Natural killer cell (primary cell): Measurements from ENCODE around the gene CD38. TPM values are rescaled to one million over a fixed set of nuclear protein-coding genes. Genes with fewer than 3 reads are reported as not detected.
A peak's percentile ranks its signal among the peaks of the same experiment; 100 is the strongest.

Experiments
- ATAC-seq, 3 donors: fragments of 150-1000 bp in 2 of 3; fragments of 200-7000 bp in 1 of 3; cut with Tn5 transposase; 1 replicate in 1 of 3; 2 replicates in 2 of 3; pipeline ENCODE4 v1.10.0; 2021; ENCODE audit warnings: mild to moderate bottlenecking in 2 of 3, moderate library complexity in 2 of 3
- DNase-seq, 2 donors: peaks; one replicate each; pipeline versions ENCODE4 v3.0.0 to v3.0.0-alpha.2; 2013 to 2021; ENCODE audit warnings: mixed read lengths in 1 of 2
- H3K27ac ChIP-seq: one replicate; pipeline ENCODE4 v1.5.1; 2013; ENCODE audit warnings: mild to moderate bottlenecking, low read length
- H3K27me3 ChIP-seq: one replicate; pipeline ENCODE4 v1.6.1; 2013; ENCODE audit warnings: low read length; ENCODE audit not compliant: control insufficient read depth, insufficient read depth
- H3K36me3 ChIP-seq: one replicate; pipeline ENCODE4 v1.6.1; 2013; ENCODE audit warnings: low read length; ENCODE audit not compliant: control insufficient read depth, insufficient read depth
- H3K4me1 ChIP-seq: one replicate; pipeline ENCODE4 v1.6.1; 2013; ENCODE audit warnings: low read length; ENCODE audit not compliant: control insufficient read depth, insufficient read depth
- H3K4me3 ChIP-seq: one replicate; pipeline ENCODE4 v1.5.1; 2013; ENCODE audit warnings: low read length
- H3K9me3 ChIP-seq: one replicate; pipeline ENCODE4 v1.6.1; 2013; ENCODE audit warnings: low read length; ENCODE audit not compliant: control insufficient read depth, insufficient read depth
- H3K27ac Mint-ChIP-seq, 2 donors: one replicate each; pipeline ENCODE4 v1.8.0; 2022; ENCODE audit warnings: mild to moderate bottlenecking in 2 of 2, mixed read lengths in 2 of 2, moderate library complexity in 1 of 2
- H3K27me3 Mint-ChIP-seq, 2 donors: one replicate each; pipeline ENCODE4 v1.8.0; 2022; ENCODE audit warnings: low read depth in 2 of 2, mixed read lengths in 2 of 2
- H3K36me3 Mint-ChIP-seq: one replicate; pipeline ENCODE4 v1.8.0; 2022; ENCODE audit warnings: mixed read lengths
- H3K4me1 Mint-ChIP-seq, 2 donors: one replicate each; pipeline ENCODE4 v1.8.0; 2022; ENCODE audit warnings: mixed read lengths in 2 of 2
- H3K4me3 Mint-ChIP-seq: one replicate; pipeline ENCODE4 v1.8.0; 2022; ENCODE audit warnings: mild to moderate bottlenecking, moderate library complexity, mixed read lengths
- H3K9me3 Mint-ChIP-seq, 2 donors: one replicate each; pipeline ENCODE4 v1.8.0; 2022; ENCODE audit warnings: mixed read lengths in 2 of 2
- CTCF ChIP-seq: fragments of 200-600 bp; IDR thresholded peaks from one replicate; pipeline ENCODE4 v1.8.0; 2022; ENCODE audit warnings: antibody characterized with exemption
- WGBS: methylation state at CpG from one replicate; pipeline ENCODE4 v1.1.7; 2013; ENCODE audit warnings: missing lambda C conversion rate; ENCODE audit not compliant: insufficient coverage; 5-methylcytosine and 5-hydroxymethylcytosine counted together
- intact Hi-C: fragments of 100-400 bp; cut with micrococcal nuclease; formaldehyde crosslinking; loops from one replicate; pipeline ENCODE4 v1.14.2; 2022
- total RNA-seq, 4 donors: library from RNA; stranded (reverse); fragments of 120-200 nt in 1 of 4; gene quantifications; one replicate each; pipeline versions ENCODE4 v1.2.3 to v1.2.4, GENCODE V29; 2013 to 2022

Gene CD38
- total RNA-seq, 3 donors from 2014 or later (not counting 1 experiment from before 2014, with no cell fraction given): 91.8 to 124 (median 98.8) TPM

GRCh38 chr4:15753081-15753480 lies 25.0 kb upstream of the CD38 start:
- Histone ChIP-seq H3K27me3 (no peaks in the 10 kb centered on the region), H3K27ac (no peak overlapping the region), H3K4me1 (peaks cover 36% of the 10 kb centered on the region), H3K9me3 (no peaks in the 10 kb centered on the region), H3K4me3 (no peak overlapping the region), H3K36me3 (no peaks in the 10 kb centered on the region)
- 98% methylated on average over 6 of the region's 6 CpGs for WGBS
- DNase-seq: no peak
- Mint-ChIP-seq H3K9me3 (peaks cover 0 to 2% of the 10 kb centered on the region in 2 donors), H3K27me3 (peaks cover 0 to 4% of the 10 kb centered on the region in 2 donors), H3K4me1 (peaks cover 44% of the 10 kb centered on the region in 2 donors), H3K27ac (peak overlapping the region; percentile 79 to 88), H3K4me3 (peak overlapping the region; percentile 90), H3K36me3 (no peaks in the 10 kb centered on the region)
- no peak for ATAC-seq
- TF ChIP-seq CTCF: no peak
- intact Hi-C loops: loop anchor here (10.0 kb wide), 1 partner anchor 748 kb away; the partner anchor contains the start of gene CPEB2

GRCh38 chr4:15753786-15754185 lies 24.3 kb upstream of the CD38 start:
- 37% methylated on average over 4 of the region's 4 CpGs for WGBS
- Histone ChIP-seq H3K27me3 (no peaks in the 10 kb centered on the region), H3K4me1 (peaks cover 36% of the 10 kb centered on the region), H3K27ac (no peak overlapping the region), H3K9me3 (no peaks in the 10 kb centered on the region), H3K36me3 (no peaks in the 10 kb centered on the region), H3K4me3 (no peak overlapping the region)
- peaks cover 0 to 2% of the 10 kb centered on the region in 2 donors for H3K9me3 Mint-ChIP-seq
- TF ChIP-seq CTCF: no peak
- peaks cover 0 to 4% of the 10 kb centered on the region in 2 donors for H3K27me3 Mint-ChIP-seq
- no peak for DNase-seq
- no peaks in the 10 kb centered on the region for H3K36me3 Mint-ChIP-seq
- peak overlapping the region; percentile 79 to 88 for H3K27ac Mint-ChIP-seq
- no peak for ATAC-seq
- H3K4me1 Mint-ChIP-seq: peaks cover 44% of the 10 kb centered on the region in 2 donors
- intact Hi-C loops: loop anchor here (10.0 kb wide), 1 partner anchor 749 kb away; the partner anchor contains the start of gene CPEB2
- peak overlapping the region; percentile 90 for H3K4me3 Mint-ChIP-seq

GRCh38 chr4:15754323-15754722 lies 23.8 kb upstream of the CD38 start:
- Histone ChIP-seq H3K4me3 (no peak overlapping the region), H3K36me3 (no peaks in the 10 kb centered on the region), H3K27ac (no peak overlapping the region), H3K9me3 (no peaks in the 10 kb centered on the region), H3K4me1 (peaks cover 36% of the 10 kb centered on the region), H3K27me3 (no peaks in the 10 kb centered on the region)
- Mint-ChIP-seq H3K27me3 (peaks cover 0 to 4% of the 10 kb centered on the region in 2 donors), H3K4me3 (peak overlapping the region; percentile 90), H3K9me3 (peaks cover 0 to 2% of the 10 kb centered on the region in 2 donors), H3K27ac (peak overlapping the region; percentile 79 to 88), H3K36me3 (no peaks in the 10 kb centered on the region), H3K4me1 (peaks cover 44 to 45% of the 10 kb centered on the region in 2 donors)
- intact Hi-C loops: loop anchor here (10.0 kb wide), 1 partner anchor 750 kb away; the partner anchor contains the start of gene CPEB2
- DNase-seq (peak in 1 of 2 donors; percentile 75), ATAC-seq (peak; percentile 20 to 47 (median 32))
- no peak for TF ChIP-seq CTCF
- WGBS: 7% methylated on average over 4 of the region's 4 CpGs
